GM18498 (cell line): ENCODE measurements around the gene ELFN1.

Experiments used
- ATAC-seq: cut with Tn5 transposase; IDR thresholded peaks from one replicate; pipeline ENCODE4 v1.9.1; 2021; ENCODE audit warnings: mild to moderate bottlenecking, moderate library complexity; ENCODE audit not compliant: unreplicated experiment

Gene ELFN1

GRCh38 chr7:1675036-1675671 lies 5.1 kb downstream of the ELFN1 start:
- ATAC-seq: no peak

DNA sequence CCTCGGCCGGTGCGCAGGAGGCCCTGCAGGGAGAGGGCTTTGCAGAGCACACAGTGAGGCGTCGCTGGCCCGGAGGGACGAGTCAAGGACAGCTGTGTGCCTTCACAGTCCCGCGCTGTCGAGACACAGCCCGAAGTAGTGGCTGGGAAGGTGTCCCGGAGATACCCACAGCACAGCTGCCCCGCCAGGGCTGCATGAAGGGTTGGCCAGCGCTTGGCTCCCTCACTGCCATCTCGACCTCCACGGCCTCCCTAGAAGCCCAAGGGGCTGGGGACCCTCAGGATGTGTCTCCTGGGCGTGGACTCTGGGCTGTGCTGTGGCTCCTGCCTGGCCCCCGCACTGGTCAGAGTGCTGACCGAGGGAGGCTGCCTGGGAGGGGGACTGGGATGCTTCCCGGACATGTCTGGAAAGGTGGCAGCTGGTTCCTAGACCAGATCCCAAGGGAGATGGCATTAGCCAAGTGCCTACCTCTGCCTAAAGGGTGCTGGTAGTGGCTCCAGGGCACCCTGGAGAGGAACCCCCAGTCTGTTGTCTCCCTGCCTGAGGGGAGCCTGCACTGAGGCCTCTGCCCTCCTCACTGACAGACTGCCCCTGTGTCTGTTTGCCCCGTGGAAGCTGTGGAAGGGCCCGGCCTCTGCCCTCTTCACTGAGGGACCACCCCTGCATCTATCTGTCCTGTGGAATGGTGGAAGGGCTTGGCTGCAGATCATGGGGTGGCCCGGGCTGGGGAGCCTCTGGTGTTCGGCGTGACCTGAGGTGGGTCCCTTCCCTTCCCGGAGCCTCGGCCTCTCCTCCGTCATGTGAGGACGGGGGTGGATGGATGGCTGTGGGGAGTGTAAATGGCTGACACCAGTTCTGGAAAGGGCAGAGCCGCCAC lies 5.8 kb downstream of the ELFN1 start:
- no peak for ATAC-seq

- no peak for ATAC-seq
Observed at GRCh38 chr7:1676550-1677078, 6.5 kb downstream of the ELFN1 start.

DNA sequence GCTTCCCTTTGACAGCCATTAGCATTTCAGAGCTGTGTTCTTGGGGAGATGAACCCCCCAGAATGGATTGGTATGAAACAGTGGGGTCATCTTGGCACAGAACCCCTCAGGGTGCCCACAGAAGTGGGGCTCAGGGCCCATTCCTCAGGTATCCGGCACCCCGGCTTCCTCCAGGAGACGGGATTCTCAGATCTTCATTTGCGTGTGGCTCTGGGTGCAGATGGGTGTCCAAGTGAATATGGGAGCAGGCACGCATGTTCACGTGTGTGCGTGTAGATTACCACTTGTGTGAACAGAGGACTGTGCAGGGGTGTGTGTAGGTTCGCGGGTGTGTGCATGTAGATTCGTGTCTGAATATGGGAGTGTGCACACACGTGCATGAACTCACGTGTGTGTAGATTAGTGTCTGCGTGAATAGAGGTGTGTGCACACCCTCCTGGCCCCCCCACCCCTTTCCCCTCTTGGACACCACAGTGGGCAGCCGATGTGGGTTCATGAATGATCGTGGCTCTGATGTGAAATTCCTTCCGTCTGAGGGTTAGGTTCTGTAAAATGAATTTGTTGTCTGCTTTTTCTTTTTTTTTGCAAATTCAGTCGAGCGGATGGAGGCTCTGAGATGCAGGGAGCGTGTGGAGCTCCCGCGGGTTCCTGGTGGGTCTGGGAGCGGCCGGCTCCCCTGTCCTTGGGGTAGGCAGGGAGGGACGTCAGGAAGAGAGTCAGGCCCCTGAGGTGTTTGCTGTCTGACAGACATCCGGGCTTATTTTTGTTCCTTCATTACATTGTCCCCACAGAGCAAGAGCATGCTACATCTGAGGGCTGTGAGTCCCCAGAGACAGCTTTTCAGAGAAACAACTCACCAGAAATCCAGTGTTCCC lies 7.4 kb downstream of the ELFN1 start:
- ATAC-seq: no peak

DNA sequence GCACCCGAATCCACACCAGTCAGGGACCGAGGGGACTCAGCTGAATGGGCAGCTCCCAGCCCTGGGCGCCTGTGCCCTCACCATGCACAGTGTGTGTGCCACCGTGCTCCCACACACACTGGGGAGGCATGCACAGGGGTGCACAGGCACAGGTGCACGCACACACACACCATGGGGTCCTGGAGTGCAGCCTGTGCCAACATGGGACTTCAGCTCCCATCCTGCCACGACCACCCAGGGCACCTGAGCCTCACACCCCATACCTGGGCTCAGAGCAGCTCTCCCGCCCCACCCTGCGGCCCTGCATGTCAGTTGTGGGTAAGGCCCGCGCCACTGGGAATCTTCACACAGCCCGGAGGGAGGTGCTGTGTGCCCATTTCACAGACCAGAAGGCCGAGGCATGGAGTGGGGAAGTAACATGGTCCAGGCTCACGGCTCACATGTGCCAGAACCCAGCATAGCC lies 8.0 kb downstream of the ELFN1 start:
- no peak for ATAC-seq

GRCh38 chr7:1678571-1679325 lies 8.7 kb downstream of the ELFN1 start:
- ATAC-seq: no peak

DNA sequence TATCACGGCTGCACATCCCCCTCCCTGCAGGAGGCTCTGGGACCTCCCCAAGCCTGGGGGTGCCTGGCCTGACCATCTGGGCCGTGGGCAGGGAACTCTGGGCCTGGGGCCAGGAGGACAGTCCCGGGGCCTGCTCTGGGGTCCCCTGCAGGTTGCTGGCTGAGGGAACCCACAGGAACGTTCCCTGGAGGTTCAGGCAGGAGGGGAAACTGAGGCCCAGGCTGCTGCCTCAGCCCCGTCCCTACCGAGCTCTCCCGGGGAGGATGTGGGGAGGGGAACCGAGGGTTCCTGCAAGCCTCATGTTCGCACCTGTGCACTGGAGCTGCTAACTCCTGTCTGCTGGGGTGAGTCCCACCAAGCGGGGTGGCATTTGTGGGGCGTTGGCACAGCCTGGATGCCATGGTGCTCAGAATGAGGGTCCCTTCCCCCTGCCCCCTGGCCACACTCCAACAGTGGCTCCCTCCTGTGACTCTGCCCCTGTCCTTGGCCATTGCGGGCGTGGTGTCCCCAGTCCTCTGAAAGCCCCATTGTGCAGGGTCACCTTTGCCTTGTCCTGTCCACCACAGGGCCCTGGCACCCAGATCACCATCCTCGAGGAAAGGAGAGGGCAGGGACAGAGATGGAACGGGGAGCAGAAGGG lies 9.4 kb downstream of the ELFN1 start:
- no peak for ATAC-seq

DNA sequence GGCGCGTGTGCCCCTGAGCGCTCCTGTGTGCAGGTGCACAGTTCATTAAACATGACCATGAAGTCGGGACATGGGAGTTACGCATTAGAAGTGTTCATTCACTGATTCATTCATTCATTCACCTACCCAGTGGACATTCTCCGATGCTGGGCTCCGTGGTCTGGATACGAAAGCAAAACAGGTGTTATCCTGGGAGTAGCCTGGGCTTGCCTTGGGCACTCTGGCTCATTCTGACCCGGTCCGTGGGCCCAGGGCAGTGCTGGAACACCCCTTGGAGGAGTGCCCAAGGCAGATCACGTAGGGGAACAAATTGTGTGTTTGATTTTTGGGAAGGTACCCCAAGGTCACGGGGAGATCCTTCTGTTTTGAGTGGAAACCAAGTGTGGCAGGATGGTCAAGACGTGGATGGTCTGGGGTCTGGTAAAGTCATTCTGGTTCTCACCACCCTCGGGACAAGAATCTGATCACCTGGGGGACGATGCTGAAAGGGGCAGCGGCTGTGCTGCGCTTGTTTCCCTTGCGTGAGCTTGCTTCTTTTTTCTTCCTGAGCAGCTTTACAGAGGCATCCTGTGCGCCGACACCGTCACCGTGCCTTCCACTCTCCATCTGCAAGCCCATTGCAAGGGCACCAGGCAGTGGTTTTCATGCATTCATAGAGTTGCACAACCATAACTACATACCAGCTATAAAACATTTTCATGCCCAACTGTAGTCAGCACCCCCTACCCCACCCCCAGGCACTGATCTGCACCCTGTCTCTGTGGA lies 10.1 kb downstream of the ELFN1 start:
- ATAC-seq: no peak

- no peak for ATAC-seq
Observed at GRCh38 chr7:1681581-1681980, 11.5 kb downstream of the ELFN1 start.

- ATAC-seq: no peak
Observed at GRCh38 chr7:1685000-1685624, 15.0 kb downstream of the ELFN1 start.

DNA sequence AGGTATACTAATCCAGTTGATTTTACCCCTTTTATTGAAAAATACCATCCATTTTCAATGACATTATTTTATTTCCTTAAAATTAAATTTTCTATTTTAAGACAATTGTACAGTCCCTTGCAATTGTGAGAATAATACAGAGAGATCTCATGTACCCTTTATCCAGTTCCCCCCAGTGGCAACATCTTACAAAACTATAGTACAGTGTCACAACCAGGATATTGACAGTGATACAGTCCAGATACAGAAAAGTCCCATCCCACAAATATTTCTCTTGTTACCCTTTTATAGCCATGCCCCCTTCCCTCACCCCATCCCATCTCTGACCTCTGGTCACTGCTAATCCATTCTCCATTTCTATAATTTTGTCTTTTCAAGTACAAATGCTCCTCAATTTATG lies 18.5 kb downstream of the ELFN1 start:
- ATAC-seq: no peak

GRCh38 chr7:1689311-1689710 lies 19.2 kb downstream of the ELFN1 start:
- no peak for ATAC-seq

GRCh38 chr7:1690359-1690958 lies 20.4 kb downstream of the ELFN1 start:
- no peak for ATAC-seq

GRCh38 chr7:1691096-1691495 lies 21.0 kb downstream of the ELFN1 start:
- ATAC-seq: no peak

GRCh38 chr7:1691601-1692514 lies 21.8 kb downstream of the ELFN1 start:
- ATAC-seq: no peak

DNA sequence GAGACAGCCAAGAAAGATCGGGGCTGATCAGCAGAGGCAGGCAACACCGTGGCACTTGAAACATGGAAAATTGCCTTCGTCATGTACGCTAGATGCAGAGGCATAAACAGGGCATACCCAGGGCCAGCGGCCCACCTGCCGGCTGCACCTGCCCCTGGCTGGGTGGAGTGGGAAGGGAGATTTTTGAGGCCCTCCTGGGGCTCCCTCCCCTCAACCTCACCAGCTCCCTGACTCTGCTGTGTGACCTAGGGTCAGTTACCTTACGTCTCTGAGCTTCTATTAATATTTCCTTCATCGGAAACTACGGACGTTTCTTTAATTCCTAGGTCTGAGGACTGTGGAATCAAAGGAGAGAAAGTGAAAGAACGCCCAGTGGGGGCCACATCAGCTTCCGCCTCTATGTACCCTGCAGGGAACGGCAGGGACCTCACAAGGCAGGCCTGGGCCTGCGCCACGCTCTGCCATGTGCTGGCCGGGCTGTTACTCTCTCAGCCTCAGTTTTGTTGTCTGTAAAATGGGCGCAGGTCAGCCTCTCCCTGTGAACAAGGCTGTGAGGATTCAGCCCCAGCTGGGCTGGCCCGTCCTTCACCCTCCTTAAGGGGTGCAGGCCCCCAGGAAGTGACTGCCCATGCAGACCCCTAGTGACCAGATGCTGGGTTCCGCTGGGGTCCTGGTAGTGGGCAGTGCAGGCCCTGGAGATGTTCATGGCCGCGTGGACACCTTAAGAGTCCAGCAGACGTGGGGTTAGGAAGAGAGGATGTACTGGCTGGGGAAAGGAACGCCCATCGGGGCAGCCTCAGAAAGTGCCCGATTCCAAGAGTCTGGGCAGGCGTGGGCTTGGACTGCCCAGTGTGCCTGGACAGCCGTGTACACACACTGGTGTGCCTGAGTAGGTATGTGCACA lies 22.7 kb downstream of the ELFN1 start:
- no peak for ATAC-seq
